ENCODE data around the gene GSDMA. TPM values are rescaled to one million over a fixed set of nuclear protein-coding genes. Genes with fewer than 3 reads are reported as not detected.
A peak's percentile ranks its signal among the peaks of the same experiment; 100 is the strongest.

Gene GSDMA
- total RNA-seq, 1 experiment from 2014 or later, result not detected

DNA sequence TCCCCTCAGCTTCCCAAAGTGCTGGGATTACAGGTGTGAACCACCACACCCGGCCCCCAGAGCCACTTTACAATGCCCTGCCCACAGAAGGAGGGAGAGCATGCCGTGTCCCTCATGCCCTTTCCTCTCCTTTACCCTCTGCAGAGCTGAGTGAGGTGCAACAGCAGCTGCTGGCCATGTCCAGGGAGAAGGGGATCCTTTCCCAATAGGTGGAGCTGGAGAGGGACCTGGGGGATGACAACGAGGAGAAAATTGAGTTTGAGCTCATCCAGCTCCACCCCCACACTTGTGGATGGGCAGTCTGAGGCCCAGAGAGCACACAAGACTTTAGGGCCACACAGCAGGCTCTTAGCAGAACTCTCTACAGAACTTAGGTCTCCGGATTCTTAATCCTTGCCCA lies 7.9 kb upstream of the GSDMA start:
- DNase-seq (ENCODE audit: low spot score), result no peak

DNA sequence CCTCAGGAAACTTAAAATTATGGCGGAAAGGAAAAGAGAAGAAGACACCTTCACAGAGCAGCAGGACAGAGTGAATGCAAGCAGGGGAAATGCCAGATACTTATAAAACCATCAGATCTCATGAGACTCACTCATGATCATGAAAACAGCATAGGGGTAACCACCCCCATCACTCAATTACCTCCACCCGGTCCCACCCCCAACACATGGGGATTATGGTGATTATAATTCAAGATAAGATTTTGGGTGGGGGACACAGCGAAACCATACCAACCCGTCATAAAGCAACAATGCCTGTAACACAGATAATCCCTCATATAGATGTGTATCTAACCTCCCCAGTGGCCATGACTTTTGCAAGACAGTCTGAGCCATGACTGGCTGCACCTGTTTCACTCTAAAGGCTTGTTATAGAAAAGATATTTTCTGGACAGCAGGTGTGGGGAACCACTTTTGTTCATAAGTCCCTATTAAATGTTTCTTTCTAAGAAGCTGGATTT lies 7.0 kb upstream of the GSDMA start:
- DNase-seq (ENCODE audit: low spot score), result no peak

DNA sequence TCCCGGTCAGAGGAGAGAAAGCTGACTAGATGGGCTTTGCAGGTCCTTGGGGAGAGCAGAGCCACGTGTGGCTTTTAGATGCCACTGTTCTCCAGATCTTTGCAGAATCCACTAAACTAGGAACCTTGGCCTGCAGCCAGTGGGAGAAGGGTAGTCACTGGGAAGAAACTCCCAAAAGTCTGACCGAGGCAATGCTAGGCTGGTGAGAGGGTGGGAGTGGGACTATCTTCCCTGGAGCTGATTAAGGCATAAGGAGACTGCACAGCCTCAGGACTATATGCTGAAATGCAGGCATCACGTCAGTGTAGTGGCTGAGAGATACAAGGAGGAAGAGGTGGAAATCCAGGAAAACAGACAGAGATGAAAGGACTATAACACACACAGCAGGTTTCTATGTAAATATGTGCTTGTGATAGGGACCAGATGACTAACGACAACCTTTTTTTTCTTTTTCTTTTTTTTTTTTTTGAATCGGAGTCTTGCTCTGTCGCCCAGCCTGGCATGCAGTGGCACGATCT lies 2.2 kb upstream of the GSDMA start:
- no peak for DNase-seq (ENCODE audit: low spot score)

DNA sequence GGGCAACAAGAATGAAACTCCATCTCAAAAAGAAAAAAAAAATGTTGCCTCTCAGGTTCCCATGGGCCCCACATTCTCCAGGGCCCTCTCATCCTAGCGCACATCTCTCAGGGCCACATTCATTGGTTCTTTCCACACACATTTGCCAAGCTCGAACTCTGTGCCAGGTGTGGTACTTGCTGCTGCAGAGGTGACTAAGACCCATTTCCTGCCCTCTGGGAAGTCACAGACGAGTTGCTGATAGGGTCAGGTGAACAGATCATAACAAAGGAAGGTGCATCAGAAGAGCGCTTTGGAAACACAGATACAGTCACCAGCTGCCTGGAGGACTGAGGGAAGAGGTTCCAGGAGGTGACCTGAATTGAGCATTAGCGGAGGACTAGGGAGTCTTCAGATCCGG lies 1.0 kb downstream of the GSDMA start:
- no peak for DNase-seq (ENCODE audit: low spot score)

DNA sequence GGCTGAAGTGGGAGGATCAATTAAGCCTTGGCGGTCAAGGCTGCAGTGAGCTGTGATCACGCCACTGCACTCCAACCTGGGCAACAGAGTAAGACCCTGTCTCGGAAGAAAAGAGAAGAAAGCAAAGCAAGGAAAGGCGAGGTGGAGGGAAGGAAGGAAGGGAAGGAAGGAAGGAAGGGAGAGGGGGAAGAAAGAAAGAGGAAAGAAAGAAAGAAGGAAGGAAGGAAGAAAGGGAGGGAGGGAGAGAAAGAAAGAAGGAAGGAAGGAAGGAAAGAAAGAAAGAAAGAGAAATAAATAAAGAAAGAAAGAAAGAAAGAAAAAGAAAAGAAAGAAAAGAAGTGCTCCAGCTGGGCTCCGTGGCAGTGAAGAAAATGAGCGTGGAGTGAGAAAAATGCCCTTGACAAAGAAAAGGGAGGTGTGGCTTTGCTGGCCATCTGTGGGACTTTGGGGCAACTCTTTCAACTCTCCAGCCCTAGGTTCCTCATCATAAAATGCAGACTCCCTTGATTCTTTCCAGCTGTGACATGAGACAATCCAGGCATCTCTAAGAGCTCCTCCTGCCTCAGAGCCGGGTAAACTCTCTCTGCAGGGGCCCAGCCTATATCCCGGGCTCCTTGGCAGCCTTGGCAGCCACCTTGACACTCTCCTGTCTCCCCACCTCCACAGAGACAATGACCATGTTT lies 2.4 kb downstream of the GSDMA start:
- no peak for DNase-seq (ENCODE audit: low spot score)

DNA sequence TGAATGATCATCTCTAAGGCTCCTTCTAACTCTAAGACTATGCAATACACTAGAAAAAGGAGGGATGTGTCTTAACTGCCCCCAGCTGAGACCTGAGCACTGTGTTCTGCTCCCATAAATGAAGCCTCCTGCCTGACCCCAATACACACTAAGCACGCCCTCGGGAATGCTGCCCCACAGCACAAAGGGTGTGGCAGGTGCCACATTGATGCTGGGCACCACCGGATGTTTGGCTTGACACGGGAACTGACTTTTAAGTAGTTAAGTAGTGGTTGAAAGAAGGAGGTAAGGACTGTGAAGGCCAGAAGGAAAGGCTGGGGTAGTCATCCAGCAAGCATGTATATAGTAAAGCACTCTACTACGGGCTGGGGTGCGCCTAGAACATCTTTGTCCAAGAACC lies 4.0 kb downstream of the GSDMA start:
- no peak for DNase-seq (ENCODE audit: low spot score)

DNA sequence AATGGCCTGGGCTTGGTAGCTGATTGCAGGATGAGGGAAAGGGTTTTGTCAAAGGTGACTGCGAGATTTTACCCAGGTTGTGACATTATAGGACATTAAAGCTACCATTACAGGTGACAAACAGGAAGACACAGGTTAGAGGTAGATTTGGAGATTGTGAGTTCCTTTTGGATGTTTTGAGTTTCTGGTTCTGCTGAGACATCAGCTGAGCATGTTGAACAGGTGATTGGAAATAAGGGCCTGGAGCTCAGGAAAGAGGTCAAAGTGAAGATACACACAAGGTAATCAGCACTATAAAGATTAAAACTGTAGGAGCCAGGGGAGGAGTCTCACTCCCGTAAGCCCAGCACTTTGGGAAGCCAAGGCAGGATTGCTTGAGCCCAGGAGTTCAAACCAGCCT lies 6.0 kb downstream of the GSDMA start:
- no peak for DNase-seq (ENCODE audit: low spot score)

DNA sequence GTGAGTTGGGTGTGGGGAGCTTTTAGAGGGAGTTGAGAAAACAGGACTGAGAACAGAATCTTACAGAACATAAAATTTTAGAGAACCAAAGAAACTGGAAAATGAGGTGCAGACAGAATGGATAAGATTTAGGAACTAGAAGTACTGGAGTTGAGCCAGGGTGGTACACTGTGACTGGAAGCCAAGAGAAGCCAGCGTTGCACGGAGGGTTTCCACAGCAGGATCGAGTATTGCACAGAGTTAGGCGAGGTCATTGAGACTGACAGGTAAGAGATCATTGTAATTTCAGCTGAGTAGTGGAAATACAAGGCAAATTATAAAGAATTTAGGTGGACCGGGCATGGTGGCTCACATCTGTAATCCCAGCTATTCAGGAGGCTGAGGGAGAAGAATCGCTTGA lies 6.6 kb downstream of the GSDMA start:
- DNase-seq (ENCODE audit: low spot score), result no peak

DNA sequence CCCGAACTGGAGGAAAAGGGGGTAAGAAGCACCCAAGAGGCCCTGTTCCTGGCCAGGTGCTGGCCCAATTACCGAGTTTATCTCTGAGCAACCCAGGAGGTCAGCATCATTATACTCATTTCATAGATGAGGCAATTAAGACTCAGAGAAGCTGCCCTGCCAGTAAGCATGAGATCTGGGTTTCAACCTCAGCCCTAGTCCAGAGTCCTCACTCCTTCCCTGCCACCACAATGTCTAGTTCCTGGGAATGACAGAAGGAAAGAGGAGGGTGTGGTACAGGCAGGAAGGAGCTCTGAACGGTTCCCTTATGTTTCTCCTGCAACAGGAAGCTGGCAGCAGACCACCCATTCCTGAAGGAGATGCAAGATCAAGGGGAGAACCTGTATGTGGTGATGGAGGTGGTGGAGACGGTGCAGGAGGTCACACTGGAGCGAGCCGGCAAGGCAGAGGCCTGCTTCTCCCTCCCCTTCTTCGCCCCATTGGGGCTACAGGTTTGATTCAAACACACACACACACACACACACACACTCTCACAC lies 7.4 kb downstream of the GSDMA start:
- DNase-seq (ENCODE audit: low spot score), result no peak

DNA sequence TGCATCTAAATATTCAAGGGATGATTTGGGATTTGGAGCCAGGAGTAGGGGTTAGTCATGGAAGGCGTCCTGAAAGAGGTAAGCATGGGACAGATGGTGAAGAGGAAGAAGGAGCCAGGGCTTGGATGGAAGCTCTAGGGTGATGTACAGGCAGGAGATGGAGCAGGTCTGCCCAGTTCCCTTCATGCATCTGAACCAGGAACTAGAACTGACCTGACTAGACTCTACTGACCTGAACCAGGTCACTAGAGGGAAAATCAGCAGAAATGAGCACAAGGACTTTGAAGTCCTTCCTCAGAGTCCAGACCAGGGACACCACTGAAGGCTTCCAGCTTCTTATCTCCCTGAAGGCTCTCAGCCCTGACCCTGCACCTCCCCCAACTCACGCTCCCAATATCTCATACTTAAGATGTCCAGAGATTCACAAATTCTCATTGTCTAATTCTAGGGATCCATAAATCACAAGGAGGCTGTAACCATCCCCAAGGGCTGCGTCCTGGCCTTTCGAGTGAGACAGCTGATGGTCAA lies 8.3 kb downstream of the GSDMA start:
- DNase-seq (ENCODE audit: low spot score), result no peak

DNA sequence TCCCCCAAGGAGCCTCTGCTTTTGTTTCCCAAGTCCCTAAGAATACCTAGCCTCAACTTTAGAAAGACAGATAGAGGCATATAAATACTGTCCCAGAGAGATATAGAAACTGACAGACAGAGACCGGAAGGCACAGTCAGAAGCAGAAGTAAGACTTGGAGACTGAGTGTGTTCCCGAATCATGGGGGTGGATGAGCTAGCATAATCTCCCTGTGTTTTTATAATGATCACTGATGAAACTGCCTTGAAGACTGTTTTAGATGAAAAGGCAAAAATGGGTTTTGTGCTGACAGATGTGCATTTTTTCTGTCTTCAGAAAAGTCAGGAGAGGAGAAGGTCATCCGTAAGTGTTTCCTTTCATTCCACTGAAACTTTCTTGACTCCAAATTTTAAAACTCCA lies 9.5 kb downstream of the GSDMA start:
- no peak for DNase-seq (ENCODE audit: low spot score)

DNA sequence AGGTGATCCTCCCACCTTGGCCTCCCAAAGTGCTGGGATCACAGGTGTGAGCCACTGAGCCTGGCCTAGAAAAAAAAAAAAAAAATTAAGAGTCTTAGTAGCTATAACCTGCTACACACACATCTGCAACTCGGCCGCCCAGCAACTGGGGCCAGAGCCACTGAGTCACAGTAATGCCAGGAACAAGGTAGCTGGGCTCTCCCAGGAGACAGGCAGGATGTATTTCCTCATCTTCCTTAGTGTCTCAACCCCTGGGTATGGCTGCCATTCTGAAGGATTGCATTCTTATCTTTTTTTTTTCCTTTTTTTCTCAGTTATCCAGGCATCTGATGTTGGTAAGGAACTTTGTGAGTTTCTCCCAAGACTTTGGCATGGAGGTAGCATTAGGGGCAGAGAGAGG lies 10.7 kb downstream of the GSDMA start:
- no peak for DNase-seq (ENCODE audit: low spot score)

DNA sequence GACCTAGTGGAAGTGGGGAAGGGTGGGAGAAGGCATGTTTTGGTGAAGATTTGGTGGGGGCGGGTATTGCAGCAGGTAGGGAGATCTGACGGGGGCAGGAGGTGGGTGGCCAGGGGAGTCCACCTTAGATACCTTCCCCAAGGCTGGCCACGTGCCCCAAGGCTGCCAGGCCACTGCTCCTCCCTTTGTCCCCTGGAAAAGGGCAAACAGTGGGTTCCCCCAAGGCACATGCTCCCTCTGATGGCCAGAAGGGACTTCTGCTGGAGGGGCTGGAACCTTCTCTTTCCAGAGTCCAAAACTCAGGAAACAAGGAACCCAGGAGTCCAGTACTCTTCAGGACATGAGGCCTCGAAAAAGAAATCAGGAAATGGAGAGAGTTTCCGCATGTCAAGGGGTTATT lies 11.6 kb downstream of the GSDMA start:
- peak; percentile 4 for DNase-seq (ENCODE audit: low spot score)

DNA sequence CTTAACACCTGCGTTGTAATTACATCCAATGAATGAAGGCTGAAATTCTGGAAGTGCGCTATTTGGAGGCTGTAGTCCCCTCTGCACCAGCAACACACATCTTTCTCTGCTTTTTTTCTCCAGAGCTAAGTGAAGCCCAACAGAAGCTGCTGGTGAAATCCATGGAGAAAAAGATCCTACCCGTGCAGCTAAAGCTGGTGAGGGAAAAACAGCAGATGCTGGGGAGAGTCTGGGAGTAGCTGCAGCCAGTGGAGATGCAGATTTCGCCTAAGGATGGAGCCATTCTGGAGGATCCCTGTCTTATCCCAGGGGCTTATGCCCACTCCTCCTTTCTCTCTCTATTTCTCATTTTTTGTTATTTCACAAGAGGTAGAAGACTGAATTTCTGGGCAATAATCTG lies 13.0 kb downstream of the GSDMA start:
- DNase-seq (ENCODE audit: low spot score), result no peak

DNA sequence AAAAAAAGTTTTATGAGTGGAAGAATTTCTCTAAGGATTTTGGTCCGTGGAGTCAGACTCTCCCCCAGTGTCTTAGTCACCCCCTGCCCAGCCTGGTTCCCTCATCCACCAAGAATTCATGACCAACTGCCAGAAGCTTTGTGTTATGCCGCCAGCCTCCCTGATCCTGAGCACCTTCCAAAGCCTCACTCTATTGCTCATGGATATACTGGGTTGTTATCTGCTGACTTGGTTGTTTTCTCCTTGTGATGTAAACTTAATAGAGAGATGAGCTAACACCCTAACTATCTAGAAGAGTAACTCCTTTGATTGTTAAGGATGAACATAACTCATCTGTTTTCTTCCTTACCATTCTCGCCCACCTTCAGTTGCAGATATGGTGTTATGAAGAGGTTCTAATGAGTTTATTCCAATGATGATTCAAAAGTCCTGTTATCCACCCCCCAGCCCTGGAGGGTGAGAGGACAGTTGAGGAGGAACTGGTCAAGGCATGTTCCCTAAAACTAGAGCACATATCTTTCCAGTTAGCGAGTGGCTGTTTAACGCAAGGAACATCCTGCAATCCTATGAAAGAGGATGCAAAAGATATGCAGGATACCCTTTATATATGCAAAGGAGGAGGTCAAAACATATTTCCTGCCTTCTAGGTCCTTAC lies 16.3 kb downstream of the GSDMA start:
- DNase-seq (ENCODE audit: low spot score), result no peak

DNA sequence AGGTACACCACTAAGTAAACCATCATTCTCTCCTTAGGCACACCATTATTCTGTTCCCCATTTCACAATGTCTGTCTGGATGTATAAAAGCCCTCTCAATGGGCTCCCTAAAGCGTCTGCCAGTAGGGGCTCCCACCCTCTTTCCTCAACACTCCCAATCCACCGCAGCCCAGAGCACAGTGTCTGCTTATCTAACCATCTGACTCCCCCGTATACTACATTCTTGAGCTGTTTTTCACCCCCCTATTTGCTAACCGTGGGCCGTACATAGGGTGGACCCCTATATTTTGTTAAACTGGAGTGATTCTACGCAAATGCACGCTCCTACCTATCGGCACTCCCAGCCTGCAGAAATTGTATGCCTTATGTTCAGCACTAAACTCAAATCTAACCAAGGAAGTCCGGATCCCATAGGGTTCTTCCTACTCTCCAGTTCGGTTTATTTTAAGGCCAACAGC lies 17.1 kb downstream of the GSDMA start:
- no peak for DNase-seq (ENCODE audit: low spot score)

DNA sequence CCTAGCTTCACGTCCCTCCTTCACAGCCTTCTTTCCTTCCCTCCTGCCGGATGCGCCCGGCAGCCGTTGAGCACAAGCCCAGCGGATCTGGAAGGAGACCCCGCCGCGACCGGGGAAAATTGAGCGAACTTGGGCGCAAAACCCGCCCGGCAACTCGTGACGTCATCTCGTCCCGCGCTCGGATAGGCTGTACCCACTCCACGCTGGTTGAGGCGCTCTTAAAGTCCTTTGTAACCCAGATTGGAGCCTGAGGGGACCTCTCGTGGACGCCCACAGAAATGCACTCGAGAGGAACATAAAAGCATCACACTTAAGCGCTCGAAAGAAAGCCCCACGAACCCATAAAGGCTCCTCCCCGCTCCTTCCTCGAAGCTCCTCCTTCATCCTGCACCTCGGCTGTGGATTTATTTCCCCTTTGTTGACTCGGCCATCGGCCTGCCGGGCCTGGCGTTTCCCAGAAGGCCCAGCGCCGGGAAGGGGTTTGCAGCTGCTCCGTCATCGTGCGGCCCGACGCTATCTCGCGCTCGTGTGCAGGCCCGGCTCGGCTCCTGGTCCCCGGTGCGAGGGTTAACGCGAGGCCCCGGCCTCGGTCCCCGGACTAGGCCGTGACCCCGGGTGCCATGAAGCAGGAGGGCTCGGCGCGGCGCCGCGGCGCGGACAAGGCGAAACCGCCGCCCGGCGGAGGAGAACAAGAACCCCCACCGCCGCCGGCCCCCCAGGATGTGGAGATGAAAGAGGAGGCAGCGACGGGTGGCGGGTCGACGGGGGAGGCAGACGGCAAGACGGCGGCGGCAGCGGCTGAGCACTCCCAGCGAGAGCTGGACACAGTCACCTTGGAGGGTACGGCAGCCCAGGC lies 17.8 kb downstream of the GSDMA start, which contains the start of gene PSMD3:
TSS of gene PSMD3 (plus strand) at position 457 of the 856 bp plus-strand sequence. CDS start at position 621, 164 bp downstream.
- peak; percentile 100 for DNase-seq (ENCODE audit: low spot score)

DNA sequence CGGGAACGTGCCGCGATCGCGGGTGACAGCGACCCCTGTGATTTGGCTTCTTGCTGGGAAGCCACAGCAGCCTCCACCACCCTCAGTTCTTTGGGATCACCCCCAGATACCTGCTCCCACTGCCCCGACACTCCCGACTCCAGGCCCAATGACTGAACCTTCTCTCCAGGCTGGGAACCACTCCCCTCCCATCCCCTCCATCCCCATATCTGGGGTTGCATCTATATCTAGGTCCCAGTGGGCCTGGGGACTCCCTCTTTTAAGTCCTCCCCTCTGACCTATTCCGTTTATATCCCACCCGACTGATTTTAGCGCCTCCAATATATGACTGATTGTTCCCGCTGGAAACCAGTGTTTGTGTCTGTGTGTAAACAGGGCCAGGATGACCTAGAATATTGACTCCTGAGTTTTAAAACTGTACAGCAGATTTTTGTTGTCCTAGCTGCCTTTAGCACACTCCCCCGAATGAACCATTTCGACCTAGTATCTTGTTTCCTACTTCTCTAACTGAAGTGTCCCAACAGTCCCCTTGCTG lies 18.5 kb downstream of the GSDMA start:
- no peak for DNase-seq (ENCODE audit: low spot score)

DNA sequence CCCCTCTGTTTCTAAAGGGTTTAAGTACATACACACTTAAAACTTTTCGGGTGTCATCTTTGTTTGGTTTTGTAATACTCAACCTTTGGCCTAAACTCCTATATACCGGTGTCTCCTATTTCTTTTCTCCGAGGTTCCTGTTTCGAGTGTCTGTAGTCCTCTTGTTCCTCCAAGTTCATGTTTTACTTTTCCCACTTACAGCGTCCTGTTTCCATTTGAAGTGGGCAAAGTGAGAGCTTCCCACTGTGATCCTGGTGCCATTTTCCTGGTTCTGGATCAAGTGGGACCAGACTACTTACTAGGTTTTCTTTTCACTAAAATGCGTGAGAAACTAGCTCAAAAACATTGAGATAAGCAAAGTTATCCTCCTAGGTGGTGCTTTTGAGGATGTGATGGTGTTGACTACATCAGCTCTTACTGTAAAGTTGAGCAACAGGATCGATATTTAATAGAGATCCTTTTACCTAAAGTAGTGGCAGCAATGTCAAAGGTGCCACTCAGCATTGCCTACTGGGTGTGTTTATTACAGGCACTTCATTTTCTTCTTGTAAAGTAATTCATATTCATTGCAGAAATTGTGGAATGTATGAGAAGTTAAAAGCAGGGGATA lies 19.1 kb downstream of the GSDMA start:
- DNase-seq (ENCODE audit: low spot score), result no peak

DNA sequence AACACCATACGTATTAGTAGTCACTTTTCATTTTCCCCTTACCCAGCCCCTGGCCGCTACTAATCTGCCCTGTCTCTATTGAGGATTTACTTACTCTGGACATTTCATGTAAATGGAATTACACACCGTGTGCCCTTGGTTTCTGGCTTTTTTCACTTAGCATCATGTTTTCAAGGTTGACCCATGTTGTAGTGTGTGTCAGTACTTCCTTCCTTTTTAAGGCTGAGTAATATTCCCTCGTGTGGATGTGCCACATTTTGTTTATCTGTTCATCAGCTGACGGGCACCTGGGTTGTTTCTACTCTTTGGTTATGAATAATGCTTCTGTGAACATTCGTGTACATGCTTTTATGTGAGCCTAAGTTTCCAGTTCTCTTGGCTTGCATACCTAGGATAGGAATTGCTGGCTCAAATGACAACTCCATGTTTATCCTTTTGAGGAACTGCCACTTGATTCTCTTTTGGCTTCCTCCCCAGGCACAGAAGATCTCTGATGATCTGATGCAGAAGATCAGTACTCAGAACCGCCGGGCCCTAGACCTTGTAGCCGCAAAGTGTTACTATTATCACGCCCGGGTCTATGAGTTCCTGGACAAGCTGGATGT lies 25.5 kb downstream of the GSDMA start:
- no peak for DNase-seq (ENCODE audit: low spot score)
